Neural progenitor cell (in vitro differentiated cells): Measurements from ENCODE around the gene GJA4. TPM values are rescaled to one million over a fixed set of nuclear protein-coding genes. Genes with fewer than 3 reads are reported as not detected.

Source experiments
- DNase-seq: peaks from one replicate; pipeline ENCODE4 v3.0.0-alpha.2; 2016; ENCODE audit warnings: low spot score
- H2AFZ ChIP-seq: fragments of 200-600 bp; sonication (generic); replicated peaks from 2 replicates; pipeline ENCODE4 v1.6.1; 2016; ENCODE audit warnings: antibody characterized with exemption
- H3F3A ChIP-seq: fragments of 200-600 bp; sonication (generic); 2 replicates; pipeline ENCODE4 v1.6.1; 2016; ENCODE audit warnings: antibody characterized with exemption, low read depth
- H3K27ac ChIP-seq: fragments of 200-600 bp; sonication (generic); 2 replicates; pipeline ENCODE4 v1.5.1; 2016; ENCODE audit warnings: mild to moderate bottlenecking
- H3K27me3 ChIP-seq: fragments of 200-600 bp; sonication (generic); 2 replicates; pipeline ENCODE4 v1.6.1; 2016; ENCODE audit warnings: mild to moderate bottlenecking, moderate library complexity
- H3K36me3 ChIP-seq: fragments of 200-600 bp; sonication (generic); 2 replicates; pipeline ENCODE4 v1.5.1; 2016
- H3K4me1 ChIP-seq: fragments of 200-600 bp; sonication (generic); 2 replicates; pipeline ENCODE4 v1.6.1; 2016; ENCODE audit warnings: mixed run types
- H3K4me2 ChIP-seq: fragments of 200-600 bp; sonication (generic); 2 replicates; pipeline ENCODE4 v1.6.1; 2016
- H3K4me3 ChIP-seq: fragments of 200-600 bp; sonication (generic); 2 replicates; pipeline ENCODE4 v1.5.1; 2016
- H3K79me2 ChIP-seq: fragments of 200-600 bp; sonication (generic); 2 replicates; pipeline ENCODE4 v1.6.1; 2016; ENCODE audit warnings: low read depth
- H3K9ac ChIP-seq: fragments of 200-600 bp; sonication (generic); 2 replicates; pipeline ENCODE4 v1.6.1; 2016
- H3K9me3 ChIP-seq: fragments of 200-600 bp; sonication (generic); 2 replicates; pipeline ENCODE4 v1.5.1; 2016; ENCODE audit warnings: low read depth
- H4K20me1 ChIP-seq: fragments of 200-600 bp; sonication (generic); 2 replicates; pipeline ENCODE4 v1.6.1; 2016; ENCODE audit warnings: low read depth
- H3K27ac Mint-ChIP-seq: 3 replicates; pipeline ENCODE4 v1.8.0; 2021; ENCODE audit warnings: mixed read lengths
- H3K27me3 Mint-ChIP-seq: 2 replicates; pipeline ENCODE4 v1.8.0; 2022; ENCODE audit warnings: low read depth, mild to moderate bottlenecking, inconsistent platforms, moderate library complexity, mixed read lengths; ENCODE audit not compliant: insufficient read depth
- H3K36me3 Mint-ChIP-seq: 3 replicates; pipeline ENCODE4 v1.8.0; 2021; ENCODE audit warnings: mixed read lengths
- H3K4me1 Mint-ChIP-seq: 3 replicates; pipeline ENCODE4 v1.8.0; 2021; ENCODE audit warnings: mixed read lengths
- H3K4me3 Mint-ChIP-seq: 3 replicates; pipeline ENCODE4 v1.8.0; 2021; ENCODE audit warnings: mild to moderate bottlenecking, moderate library complexity, mixed read lengths
- H3K9me3 Mint-ChIP-seq: 3 replicates; pipeline ENCODE4 v1.8.0; 2020; ENCODE audit warnings: mixed read lengths
- EZH2 ChIP-seq: fragments of 200-600 bp; sonication (generic); IDR thresholded peaks from 2 replicates; pipeline ENCODE4 v1.6.1; 2017; ENCODE audit warnings: antibody characterized with exemption, mild to moderate bottlenecking, moderate library complexity
- EZH2phosphoT487 ChIP-seq: fragments of 200-600 bp; sonication (generic); IDR thresholded peaks from 2 replicates; pipeline ENCODE4 v1.6.1; 2017; ENCODE audit warnings: antibody characterized with exemption
- total RNA-seq: library from RNA; depleted of rRNA; stranded (reverse); fragments of >200 nt; gene quantifications from 2 replicates; pipeline ENCODE4 v1.2.3, GENCODE V29; 2015; ENCODE audit warnings: low replicate concordance
- TF ChIP-seq, protein P1 (sequence below): fragments of 200-600 bp; sonication (generic); IDR thresholded peaks from 2 replicates; pipeline ENCODE4 v1.5.1; 2017; ENCODE audit warnings: antibody characterized with exemption, mild to moderate bottlenecking

GJA4 gene
- total RNA-seq, 1 donor from 2014 or later, result not detected

DNA sequence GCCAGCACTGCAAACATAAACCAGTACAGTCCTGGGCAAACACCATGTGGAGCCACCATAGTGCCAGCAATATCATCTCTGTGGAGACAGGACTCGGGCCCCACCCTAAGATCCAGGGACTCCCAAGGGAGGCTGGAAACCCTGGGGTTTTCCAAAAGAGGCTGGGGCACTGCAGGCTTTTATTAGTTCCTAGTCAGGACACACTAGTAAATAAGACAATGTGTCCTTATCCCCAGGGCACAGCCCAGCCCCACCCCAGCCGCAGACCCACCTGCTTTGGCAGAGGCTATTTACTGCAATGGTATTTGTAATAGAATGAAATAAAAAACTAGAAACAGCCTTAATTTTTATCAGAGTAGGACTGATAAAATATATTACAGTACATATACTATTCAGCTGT, 12.3 kb upstream of the GJA4 start:
- H3K79me2 ChIP-seq, result no peaks in the 10 kb centered on the region
- H2AFZ ChIP-seq, result no peak overlapping the region
- peak overlapping the region; percentile 90 for H3K4me2 ChIP-seq
- H4K20me1 ChIP-seq, result peaks cover 9% of the 10 kb centered on the region
- no peak overlapping the region for H3K27ac ChIP-seq
- DNase-seq, result no peak
- no peak overlapping the region for H3K9ac ChIP-seq
- Mint-ChIP-seq H3K9me3 (no peaks in the 10 kb centered on the region), H3K27ac (no peak overlapping the region), H3K27me3 (peaks cover 38% of the 10 kb centered on the region), H3K36me3 (no peaks in the 10 kb centered on the region), H3K4me3 (peak overlapping the region; percentile 57), H3K4me1 (peaks cover 4% of the 10 kb centered on the region)
- TF ChIP-seq EZH2 (no peak), EZH2phosphoT487 (no peak)
- TF ChIP-seq, protein P1, sequence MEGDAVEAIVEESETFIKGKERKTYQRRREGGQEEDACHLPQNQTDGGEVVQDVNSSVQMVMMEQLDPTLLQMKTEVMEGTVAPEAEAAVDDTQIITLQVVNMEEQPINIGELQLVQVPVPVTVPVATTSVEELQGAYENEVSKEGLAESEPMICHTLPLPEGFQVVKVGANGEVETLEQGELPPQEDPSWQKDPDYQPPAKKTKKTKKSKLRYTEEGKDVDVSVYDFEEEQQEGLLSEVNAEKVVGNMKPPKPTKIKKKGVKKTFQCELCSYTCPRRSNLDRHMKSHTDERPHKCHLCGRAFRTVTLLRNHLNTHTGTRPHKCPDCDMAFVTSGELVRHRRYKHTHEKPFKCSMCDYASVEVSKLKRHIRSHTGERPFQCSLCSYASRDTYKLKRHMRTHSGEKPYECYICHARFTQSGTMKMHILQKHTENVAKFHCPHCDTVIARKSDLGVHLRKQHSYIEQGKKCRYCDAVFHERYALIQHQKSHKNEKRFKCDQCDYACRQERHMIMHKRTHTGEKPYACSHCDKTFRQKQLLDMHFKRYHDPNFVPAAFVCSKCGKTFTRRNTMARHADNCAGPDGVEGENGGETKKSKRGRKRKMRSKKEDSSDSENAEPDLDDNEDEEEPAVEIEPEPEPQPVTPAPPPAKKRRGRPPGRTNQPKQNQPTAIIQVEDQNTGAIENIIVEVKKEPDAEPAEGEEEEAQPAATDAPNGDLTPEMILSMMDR, result no peak
- H3F3A ChIP-seq, result no peaks in the 10 kb centered on the region
- H3K4me3 ChIP-seq, result no peak overlapping the region
- H3K36me3 ChIP-seq, result no peaks in the 10 kb centered on the region
- no peaks in the 10 kb centered on the region for H3K9me3 ChIP-seq
- H3K4me1 ChIP-seq, result no peaks in the 10 kb centered on the region
- peaks cover 62% of the 10 kb centered on the region for H3K27me3 ChIP-seq

DNA sequence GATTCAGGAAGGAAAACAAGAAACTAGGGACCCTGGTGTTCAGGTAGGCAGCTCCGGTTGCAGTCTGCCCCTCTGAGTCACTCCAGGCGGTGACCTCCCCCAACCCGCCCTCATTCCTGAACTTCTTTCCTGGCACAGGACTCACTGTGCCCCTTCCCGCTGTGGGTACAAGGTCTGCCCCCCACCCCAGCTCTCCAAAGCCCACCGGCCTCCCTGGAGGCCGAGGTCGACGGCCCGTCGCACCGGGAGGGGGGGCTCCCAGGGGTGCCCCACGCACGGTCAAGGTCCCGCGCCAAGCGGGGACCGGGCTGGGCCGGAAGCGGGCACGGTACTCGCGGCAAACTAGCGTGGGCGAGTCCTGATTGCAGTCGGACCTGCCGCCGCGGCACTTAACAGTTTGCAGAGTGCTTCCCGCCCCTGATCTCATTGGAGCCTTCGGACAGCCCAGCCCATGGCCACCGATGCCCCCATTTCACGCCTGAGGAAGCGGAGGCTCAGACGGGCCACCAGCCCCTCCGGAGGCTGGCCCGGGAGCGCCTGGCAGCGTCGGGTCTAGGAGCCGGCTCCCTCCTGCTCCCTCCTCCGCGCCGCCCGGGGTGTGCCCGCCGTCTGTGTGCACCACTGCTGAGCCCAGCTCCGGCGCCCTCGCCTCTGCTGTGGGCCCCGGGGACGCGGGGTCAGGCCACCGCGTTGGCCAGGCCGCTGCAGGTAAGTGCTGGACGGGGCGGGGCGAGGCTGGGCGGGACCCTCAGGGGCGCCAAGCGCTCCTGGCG, 11.5 kb upstream of the GJA4 start, which contains the start of gene GJB3:
TSS of gene GJB3 (plus strand) at position 144 of the 773 bp plus-strand sequence. CDS start 3,549 bp downstream, outside the sequence.
- peak within 1 kb of the TSS; percentile 90 for H3K4me2 ChIP-seq

DNA sequence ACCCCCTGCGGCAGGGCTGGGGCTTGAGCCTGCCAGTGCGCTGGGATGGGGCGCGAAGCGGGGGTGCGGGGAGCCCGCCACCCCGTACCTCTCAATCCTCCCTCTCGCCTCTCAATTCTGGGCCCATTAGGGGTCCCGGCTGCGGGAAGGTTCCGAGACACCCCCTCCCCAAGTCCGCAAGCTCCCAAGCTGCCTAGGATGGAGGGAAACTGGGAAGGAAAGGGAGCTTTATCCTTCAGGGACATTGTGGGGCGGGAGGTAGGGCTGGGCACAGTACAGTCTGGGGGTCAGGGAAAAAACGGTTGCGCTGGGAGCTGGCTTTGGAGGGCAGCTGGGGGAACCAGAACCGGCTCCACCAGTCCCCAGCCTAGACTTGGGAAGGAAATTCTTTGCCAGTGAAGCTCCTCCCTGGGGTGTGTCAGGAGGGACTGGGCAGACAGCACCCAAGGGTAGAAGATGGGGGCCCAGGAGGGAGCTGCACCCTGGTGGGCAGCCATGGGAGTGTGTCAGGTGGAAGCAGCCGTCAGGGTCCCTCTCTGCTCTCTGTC, 10.9 kb upstream of the GJA4 start:
- no peaks in the 10 kb centered on the region for H3K79me2 ChIP-seq
- H3K27ac Mint-ChIP-seq, result no peak overlapping the region
- H3K4me3 Mint-ChIP-seq, result no peak overlapping the region
- peak overlapping the region; percentile 50 for H3K4me3 ChIP-seq
- peak overlapping the region; percentile 22 for H2AFZ ChIP-seq
- peaks cover 9% of the 10 kb centered on the region for H4K20me1 ChIP-seq
- DNase-seq, result no peak
- no peaks in the 10 kb centered on the region for H3F3A ChIP-seq
- no peaks in the 10 kb centered on the region for H3K4me1 ChIP-seq
- H3K27ac ChIP-seq, result no peak overlapping the region
- no peaks in the 10 kb centered on the region for H3K9me3 Mint-ChIP-seq
- H3K36me3 Mint-ChIP-seq, result no peaks in the 10 kb centered on the region
- H3K27me3 Mint-ChIP-seq, result peaks cover 38% of the 10 kb centered on the region
- H3K36me3 ChIP-seq, result no peaks in the 10 kb centered on the region
- peaks cover 62% of the 10 kb centered on the region for H3K27me3 ChIP-seq
- peaks cover 9% of the 10 kb centered on the region for H3K4me1 Mint-ChIP-seq
- TF ChIP-seq EZH2phosphoT487 (no peak), EZH2 (peak; percentile 72)
- TF ChIP-seq, protein P1, result no peak
- peak overlapping the region; percentile 90 for H3K4me2 ChIP-seq
- no peaks in the 10 kb centered on the region for H3K9me3 ChIP-seq
- no peak overlapping the region for H3K9ac ChIP-seq

More for the DNA sequence above, 11.5 kb upstream of the GJA4 start, which contains the start of gene GJB3:
- Histone ChIP-seq H3K27ac (no peak within 1 kb of the TSS), H3K36me3 (no peaks in the 10 kb centered on the region), H3K79me2 (no peaks in the 10 kb centered on the region), H3K27me3 (peaks cover 62% of the 10 kb centered on the region), H3K9me3 (no peaks in the 10 kb centered on the region), H3K4me1 (no peaks in the 10 kb centered on the region), H2AFZ (peak within 1 kb of the TSS; percentile 22), H4K20me1 (peaks cover 9% of the 10 kb centered on the region), H3F3A (no peaks in the 10 kb centered on the region), H3K4me3 (peak within 1 kb of the TSS; percentile 50), H3K9ac (no peak within 1 kb of the TSS)
- no peak within 1 kb of the TSS for H3K27ac Mint-ChIP-seq
- peaks cover 38% of the 10 kb centered on the region for H3K27me3 Mint-ChIP-seq
- no peaks in the 10 kb centered on the region for H3K9me3 Mint-ChIP-seq
- H3K4me3 Mint-ChIP-seq, result peak within 1 kb of the TSS; percentile 57
- peak; percentile 54 for DNase-seq
- peaks cover 4% of the 10 kb centered on the region for H3K4me1 Mint-ChIP-seq
- H3K36me3 Mint-ChIP-seq, result no peaks in the 10 kb centered on the region
- TF ChIP-seq, protein P1, result no peak
- peak; percentile 92 for TF ChIP-seq EZH2
- TF ChIP-seq EZH2phosphoT487, result peak; percentile 87
